ENCODE measurements around the gene INS.

The INS gene

DNA sequence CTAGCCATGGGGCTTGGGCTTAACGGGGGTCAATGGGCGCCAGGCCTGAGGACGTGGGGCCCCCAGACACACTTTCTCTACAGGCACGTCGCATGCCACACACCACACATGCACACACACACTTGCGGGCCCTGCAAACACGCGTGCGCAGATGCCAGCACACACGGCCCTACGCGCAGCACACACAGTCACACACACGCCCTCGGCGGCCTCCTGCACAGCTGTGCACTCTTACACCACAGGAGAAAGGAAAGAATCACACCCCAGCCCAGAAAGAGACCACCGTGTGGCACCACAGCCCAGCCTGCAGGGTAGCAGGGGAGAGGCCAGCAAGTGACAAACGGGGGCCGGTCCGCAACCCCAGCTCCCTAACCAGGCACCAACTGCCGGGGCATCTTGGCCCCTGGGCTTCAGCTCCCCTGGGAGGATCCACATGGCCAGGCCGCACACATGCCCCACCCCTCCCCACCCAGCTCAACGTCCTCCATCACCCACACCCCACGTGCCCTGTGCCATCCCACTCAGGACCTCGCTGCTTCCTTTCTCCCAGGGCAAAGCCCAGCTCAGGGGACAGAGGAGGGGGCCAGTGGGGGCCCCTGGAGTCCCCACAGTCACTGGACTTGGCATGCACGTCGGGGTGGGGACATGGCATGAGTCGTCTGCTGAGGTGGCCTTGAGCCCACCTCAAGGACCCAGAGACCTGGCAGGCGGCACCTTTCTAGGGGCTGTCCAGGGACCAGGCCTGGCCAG lies 36.9 kb upstream of the INS start:
- Histone ChIP-seq H3K27me3 (ENCODE audit: low read length) (no peaks in the 10 kb centered on the region), H3K79me2 (ENCODE audit: insufficient read depth, low read length) (no peaks in the 10 kb centered on the region), H4K20me1 (ENCODE audit: low read depth, low read length) (no peaks in the 10 kb centered on the region), H3K36me3 (ENCODE audit: low read length) (no peaks in the 10 kb centered on the region), H2AFZ (ENCODE audit: low read depth, low read length, severe bottlenecking) (no peak overlapping the region), H3K9me3 (ENCODE audit: insufficient read depth, low read length) (no peaks in the 10 kb centered on the region), H3K4me3 (ENCODE audit: insufficient read depth, low read length, poor library complexity, severe bottlenecking) (no peak overlapping the region), H3F3A (ENCODE audit: insufficient read depth) (no peaks in the 10 kb centered on the region), H3K27ac (ENCODE audit: low read depth, low read length) (no peak overlapping the region), H3K4me2 (ENCODE audit: low read depth, low read length, poor library complexity, severe bottlenecking) (no peak overlapping the region), H3K9me2 (replicated peaks; ENCODE audit: insufficient read depth, low read length) (no peaks in the 10 kb centered on the region), H3K9ac (ENCODE audit: low read length) (no peak overlapping the region)
- TF ChIP-seq, protein P1, sequence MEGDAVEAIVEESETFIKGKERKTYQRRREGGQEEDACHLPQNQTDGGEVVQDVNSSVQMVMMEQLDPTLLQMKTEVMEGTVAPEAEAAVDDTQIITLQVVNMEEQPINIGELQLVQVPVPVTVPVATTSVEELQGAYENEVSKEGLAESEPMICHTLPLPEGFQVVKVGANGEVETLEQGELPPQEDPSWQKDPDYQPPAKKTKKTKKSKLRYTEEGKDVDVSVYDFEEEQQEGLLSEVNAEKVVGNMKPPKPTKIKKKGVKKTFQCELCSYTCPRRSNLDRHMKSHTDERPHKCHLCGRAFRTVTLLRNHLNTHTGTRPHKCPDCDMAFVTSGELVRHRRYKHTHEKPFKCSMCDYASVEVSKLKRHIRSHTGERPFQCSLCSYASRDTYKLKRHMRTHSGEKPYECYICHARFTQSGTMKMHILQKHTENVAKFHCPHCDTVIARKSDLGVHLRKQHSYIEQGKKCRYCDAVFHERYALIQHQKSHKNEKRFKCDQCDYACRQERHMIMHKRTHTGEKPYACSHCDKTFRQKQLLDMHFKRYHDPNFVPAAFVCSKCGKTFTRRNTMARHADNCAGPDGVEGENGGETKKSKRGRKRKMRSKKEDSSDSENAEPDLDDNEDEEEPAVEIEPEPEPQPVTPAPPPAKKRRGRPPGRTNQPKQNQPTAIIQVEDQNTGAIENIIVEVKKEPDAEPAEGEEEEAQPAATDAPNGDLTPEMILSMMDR (IDR thresholded peaks at IDR 0.05; ENCODE audit: insufficient read depth, low read length, poor library complexity, severe bottlenecking): no peak
- no peak for TF ChIP-seq EZH2phosphoT487 (conservative IDR thresholded peaks at IDR 0.05; ENCODE audit: low read length)

DNA sequence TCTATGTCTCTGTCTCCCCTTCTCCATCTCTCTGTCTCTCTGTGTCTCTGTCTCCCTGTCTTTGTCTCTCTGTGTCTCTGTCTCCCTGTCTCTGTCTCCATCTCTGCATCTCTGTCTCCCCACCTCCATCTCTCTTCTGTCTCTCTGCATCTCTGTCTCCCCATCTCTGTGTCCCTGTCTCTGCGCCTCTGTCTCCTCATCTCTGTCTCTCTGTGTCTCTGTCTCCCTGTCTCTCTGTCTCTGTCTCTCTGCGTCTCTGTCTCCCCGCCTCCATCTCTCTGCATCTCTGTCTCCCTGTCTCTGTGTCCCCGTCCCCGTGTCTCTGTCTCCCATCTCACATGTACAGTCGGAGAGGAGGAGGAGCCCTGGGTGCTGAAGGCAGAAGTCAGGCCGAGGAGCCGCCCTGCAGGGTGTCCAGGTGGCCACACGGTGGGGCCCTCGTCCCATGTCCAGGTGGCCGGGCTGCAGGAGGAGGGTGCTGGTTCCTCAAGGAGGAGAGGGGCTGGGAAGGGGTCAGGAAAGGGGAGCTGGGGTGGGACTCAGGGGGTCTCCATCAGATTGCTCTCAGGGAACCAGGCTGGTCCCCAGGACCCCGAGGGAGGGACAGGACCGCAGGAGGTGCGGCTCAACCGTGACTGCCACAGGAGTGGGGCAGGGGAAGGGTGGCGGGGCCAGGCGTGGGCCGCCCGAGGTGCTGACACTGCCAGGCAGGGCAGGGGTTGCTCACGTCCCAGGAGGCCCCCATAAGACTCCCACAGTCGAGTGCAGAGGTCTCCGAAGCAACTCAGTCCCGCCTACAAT lies 36.2 kb upstream of the INS start:
- Histone ChIP-seq H4K20me1 (ENCODE audit: low read depth, low read length) (no peaks in the 10 kb centered on the region), H3K27ac (ENCODE audit: low read depth, low read length) (no peak overlapping the region), H3K4me2 (ENCODE audit: low read depth, low read length, poor library complexity, severe bottlenecking) (no peak overlapping the region), H2AFZ (ENCODE audit: low read depth, low read length, severe bottlenecking) (no peak overlapping the region), H3K79me2 (ENCODE audit: insufficient read depth, low read length) (no peaks in the 10 kb centered on the region), H3K9me3 (ENCODE audit: insufficient read depth, low read length) (no peaks in the 10 kb centered on the region), H3K36me3 (ENCODE audit: low read length) (no peaks in the 10 kb centered on the region), H3F3A (ENCODE audit: insufficient read depth) (no peaks in the 10 kb centered on the region), H3K9me2 (replicated peaks; ENCODE audit: insufficient read depth, low read length) (no peaks in the 10 kb centered on the region), H3K9ac (ENCODE audit: low read length) (no peak overlapping the region), H3K27me3 (ENCODE audit: low read length) (no peaks in the 10 kb centered on the region), H3K4me3 (ENCODE audit: insufficient read depth, low read length, poor library complexity, severe bottlenecking) (no peak overlapping the region)
- no peak for TF ChIP-seq EZH2phosphoT487 (conservative IDR thresholded peaks at IDR 0.05; ENCODE audit: low read length)
- TF ChIP-seq, protein P1 (IDR thresholded peaks at IDR 0.05; ENCODE audit: insufficient read depth, low read length, poor library complexity, severe bottlenecking): peak; percentile 97

DNA sequence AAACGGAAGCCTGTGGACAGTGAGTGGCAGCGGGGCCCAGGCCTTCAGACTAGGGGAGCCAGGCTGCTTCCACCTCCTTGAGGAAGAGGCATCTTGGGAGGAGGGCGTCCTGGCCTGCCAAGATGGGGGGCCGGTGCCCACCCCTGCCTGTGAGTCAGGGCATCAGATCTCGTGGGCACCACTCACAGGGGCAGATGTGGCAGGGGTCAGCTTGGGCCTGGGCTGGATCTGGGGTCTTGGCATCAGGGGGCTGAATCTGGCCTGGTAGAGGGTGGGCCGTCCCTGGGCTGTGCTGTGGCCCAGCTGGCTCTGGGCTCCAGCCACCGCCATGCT lies 34.7 kb upstream of the INS start:
- no peak overlapping the region for H3K4me2 ChIP-seq (ENCODE audit: low read depth, low read length, poor library complexity, severe bottlenecking)
- no peaks in the 10 kb centered on the region for H3K9me2 ChIP-seq (replicated peaks; ENCODE audit: insufficient read depth, low read length)
- H4K20me1 ChIP-seq (ENCODE audit: low read depth, low read length): no peaks in the 10 kb centered on the region
- TF ChIP-seq, protein P1 (IDR thresholded peaks at IDR 0.05; ENCODE audit: insufficient read depth, low read length, poor library complexity, severe bottlenecking): no peak
- TF ChIP-seq EZH2phosphoT487 (conservative IDR thresholded peaks at IDR 0.05; ENCODE audit: low read length): no peak
- no peaks in the 10 kb centered on the region for H3F3A ChIP-seq (ENCODE audit: insufficient read depth)
- H3K9ac ChIP-seq (ENCODE audit: low read length): no peak overlapping the region
- no peaks in the 10 kb centered on the region for H3K27me3 ChIP-seq (ENCODE audit: low read length)
- H3K9me3 ChIP-seq (ENCODE audit: insufficient read depth, low read length): no peaks in the 10 kb centered on the region
- no peaks in the 10 kb centered on the region for H3K36me3 ChIP-seq (ENCODE audit: low read length)
- H3K4me3 ChIP-seq (ENCODE audit: insufficient read depth, low read length, poor library complexity, severe bottlenecking): no peak overlapping the region
- no peak overlapping the region for H3K27ac ChIP-seq (ENCODE audit: low read depth, low read length)
- H2AFZ ChIP-seq (ENCODE audit: low read depth, low read length, severe bottlenecking): no peak overlapping the region
- no peaks in the 10 kb centered on the region for H3K79me2 ChIP-seq (ENCODE audit: insufficient read depth, low read length)

Data from SU-DHL-6 (cell line).